ENCODE measurements around the gene GNG7.
"Not testable (repeated sequence)": the region's sequence is repeated elsewhere in the genome, so short reads cannot be mapped to it uniquely, and the experiment has no call there.

GNG7 gene

DNA sequence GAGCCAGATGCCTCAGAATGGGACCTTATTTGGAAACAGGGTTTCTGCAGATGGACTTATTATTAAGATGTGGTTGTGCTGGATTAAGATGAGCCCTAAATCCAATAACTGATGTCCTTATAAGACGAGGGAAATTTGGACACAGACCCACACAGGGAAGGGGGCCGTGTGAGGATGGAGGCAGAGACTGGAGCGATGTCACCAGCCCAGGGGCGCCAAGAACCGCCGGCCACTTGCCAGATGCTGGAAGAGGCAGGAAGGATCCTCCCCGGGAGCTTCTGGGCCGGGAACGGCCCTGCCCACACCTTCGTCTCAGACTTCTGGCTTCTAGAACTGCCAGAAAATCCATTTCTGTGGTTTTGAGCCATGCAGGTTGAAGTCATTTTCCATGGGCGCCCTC lies 26.6 kb downstream of the GNG7 start:
- no peak for DNase-seq (ENCODE audit: low spot score)

DNA sequence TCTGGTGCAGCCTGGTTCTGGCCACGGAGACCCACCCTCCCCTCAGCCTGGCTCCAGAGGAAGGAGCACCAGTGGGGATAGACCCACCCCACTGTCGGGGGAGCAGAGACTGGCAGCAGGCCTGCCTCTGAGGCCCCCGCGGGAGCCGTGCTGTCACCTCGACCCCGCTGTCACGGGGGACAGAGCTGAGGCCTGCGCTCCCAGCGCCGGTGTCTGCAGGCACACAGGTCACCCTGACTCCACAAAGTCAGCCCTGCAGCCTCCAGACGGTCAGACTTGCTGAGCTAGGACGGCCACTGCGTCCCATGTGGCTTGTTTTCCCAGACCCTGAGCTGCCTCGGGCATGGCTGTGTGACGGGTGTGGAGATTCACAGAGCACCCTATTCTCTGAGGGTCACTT lies 32.3 kb downstream of the GNG7 start:
- no peak for DNase-seq (ENCODE audit: low spot score)

DNA sequence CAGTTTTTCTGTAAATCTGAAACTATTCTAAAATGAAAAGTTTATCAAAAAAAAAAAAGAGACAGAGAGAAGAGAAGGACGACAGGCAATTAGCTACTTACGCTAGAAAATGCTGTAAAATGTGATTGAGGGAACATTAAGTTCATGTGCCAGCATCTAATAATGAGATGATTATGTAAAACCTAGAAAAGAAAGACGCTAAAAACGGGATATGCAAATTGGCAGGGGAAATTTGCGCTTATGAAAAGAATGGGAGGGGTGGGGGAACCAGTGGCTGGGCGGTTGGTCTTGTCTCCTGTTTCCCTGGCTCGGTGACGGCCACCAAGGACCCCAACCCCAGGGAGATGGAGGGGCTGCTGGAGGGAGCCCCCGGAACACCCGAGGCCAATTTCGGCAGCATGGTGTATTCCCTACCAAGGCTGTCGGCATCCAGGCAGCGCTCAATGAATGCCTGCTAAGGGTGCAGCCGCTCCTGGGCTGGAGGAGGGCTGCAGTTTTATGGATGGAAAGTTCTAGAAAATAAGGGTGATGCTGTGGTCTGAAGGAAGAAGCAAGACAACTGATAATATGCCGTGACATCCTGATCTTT lies 34.2 kb downstream of the GNG7 start:
- no peak for DNase-seq (ENCODE audit: low spot score)

DNA sequence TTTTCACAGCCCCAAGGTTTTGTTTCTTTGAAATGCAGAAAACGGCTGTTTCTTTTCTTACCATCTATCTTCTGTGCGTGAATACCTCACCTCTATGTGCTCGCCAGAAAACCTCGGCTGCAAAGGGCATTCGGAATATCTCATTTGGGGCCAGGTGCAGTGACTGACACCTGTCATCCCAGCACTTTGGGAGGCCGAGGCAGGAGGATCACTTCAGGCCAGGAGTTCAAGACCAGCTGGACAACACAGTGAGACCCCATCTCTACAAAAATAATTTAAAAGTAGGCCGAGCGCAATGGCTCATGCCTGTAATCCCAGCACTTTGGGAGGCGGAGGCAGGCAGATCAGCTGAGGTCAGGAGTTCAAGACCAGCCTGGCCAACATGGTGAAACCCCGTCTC lies 35.1 kb downstream of the GNG7 start:
- not testable (repeated sequence) for DNase-seq (ENCODE audit: low spot score)

DNA sequence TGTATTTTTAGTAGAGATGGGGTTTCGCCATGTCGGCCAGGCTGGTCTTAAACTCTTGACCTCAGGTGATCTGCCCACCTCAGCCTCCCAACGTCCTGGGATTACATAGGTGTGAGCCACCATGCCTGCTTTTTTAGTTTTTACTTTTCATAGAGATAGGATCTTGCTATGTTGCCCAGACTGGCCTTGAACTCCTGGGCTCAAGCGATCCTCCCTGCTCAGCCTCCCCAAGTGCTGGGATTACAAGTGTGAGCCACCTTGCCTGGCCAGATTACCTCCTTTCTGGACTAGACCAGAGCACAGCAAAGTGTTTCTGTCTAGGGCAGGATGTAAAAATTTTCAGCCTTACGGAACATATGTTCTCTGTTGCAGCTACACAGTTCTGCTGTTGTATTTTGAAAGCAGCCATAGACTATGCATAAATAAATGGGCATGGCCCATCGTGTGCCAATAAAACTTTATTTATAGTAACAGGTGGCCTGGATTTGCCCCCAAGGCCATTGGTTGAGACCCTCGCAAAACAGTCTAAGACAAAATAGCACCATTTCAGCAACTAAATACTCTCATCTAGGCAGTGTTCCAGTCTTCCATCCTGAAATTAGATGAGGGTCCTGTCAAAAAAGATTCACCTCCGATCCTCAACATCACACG lies 36.0 kb downstream of the GNG7 start:
- no peak for DNase-seq (ENCODE audit: low spot score)

DNA sequence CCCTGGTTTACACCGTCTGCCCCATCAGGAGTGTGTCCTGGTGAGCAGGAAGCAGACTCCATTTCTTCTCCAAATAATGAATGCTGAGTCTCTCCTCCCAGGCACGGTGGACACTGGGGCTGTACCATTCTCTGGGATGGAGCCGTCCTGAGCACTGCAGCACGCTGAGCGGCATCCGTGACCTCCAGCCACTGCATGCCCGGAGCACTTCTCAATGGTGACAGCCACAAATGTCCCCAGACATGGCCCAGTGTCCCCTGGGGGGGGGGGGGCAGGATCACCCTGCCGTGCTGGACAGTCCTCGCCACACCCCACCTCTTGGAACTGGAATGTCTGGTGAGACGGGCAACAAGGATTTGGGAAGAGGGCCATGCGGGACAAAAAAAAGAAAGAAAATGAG lies 37.4 kb downstream of the GNG7 start:
- DNase-seq (ENCODE audit: low spot score) = no peak

DNA sequence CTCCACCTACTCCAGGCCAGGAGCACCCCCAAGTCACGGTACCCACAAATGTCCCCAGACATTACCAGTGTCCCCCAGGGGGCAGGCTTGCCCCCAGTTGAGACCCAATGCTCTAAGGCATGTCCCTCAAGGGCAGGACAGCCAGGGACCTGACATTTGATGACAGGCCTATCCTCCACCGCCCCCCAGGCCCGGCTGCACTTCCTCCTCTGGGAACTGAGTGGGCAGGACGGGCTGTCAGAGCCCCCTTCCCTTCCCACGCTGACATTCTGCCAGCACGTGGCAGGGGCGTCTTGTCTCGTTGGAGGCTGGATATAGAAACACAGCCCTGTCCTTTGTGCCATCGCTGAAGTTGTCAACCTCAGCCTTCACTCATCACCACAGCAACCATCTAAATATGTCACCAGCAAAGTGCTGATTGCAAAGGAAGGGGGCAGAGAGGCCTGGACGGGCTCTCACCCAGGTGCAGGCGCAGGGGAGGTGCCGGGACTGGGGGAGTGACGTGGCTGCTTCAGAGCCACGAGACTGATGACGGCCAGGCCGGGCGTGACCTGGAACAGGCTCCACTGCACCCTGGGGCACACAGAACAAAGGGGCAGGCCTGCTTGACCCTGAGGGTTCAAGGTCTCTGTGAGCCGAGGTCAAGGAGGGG lies 38.4 kb downstream of the GNG7 start:
- DNase-seq (ENCODE audit: low spot score) = no peak

DNA sequence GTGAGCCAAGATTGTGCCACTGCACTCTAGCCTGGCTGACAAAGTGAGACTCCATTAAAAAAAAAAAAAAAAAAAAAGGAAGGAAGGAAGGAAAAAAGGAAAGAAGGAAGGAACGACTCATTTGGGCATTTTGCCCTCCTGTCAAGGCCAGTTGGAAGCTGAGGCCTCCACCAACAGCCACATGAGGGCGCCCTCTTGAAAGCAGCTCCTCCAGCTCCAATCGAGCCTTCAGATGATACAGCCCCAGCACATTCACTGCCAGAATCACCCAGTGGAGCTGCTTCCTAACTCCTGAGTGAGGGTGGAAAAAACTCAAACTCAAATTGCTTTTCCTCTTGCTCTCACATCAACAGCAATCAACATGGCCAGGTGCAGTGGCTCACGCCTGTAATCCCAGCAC lies 40.9 kb downstream of the GNG7 start:
- DNase-seq (ENCODE audit: low spot score) = no peak

DNA sequence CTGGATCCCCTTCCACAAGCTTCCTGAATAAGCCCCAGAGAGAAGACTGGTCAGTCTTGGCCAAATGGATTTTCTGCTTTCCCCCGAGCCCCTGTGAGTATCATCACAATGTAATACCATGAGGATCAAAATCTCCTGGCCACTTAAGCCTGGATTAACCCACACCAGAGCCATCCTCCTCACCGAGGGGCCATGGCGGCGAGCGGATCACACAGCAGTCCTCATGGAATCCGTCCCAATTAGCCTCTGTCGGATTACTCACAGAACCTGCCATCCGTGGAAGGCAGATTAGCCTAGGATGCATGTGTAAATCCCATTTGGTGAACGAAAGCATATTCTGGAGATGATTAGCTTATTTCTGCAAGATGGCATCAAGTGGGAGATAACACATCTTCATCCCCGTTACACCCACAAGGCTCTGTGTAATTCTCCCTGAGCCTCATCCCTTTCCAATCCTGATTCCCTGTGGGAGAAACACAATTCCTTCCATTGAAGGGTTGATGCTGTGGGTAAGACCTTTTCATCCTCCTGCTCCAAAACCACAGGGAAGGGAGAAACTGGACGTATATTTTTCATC lies 42.5 kb downstream of the GNG7 start:
- no peak for DNase-seq (ENCODE audit: low spot score)

DNA sequence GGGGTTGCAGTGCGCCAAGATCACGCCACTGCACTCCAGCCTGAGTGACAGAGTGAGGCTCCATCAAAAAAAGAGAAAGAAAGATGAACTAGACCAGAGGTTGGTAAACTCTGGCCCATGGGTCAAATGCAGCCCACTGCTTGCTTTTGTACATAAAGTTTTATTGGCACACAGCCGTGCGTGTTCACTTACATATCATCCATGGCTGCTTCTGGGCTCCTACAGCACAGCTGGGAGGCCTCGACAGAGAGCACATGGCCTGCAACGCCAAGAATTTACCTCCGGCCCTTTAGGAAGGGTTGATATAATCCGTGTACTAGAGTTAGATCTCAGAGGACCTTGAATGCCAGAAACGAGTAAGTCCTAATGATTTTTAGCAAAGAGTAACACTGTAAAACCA lies 46.0 kb downstream of the GNG7 start:
- no peak for DNase-seq (ENCODE audit: low spot score)

DNA sequence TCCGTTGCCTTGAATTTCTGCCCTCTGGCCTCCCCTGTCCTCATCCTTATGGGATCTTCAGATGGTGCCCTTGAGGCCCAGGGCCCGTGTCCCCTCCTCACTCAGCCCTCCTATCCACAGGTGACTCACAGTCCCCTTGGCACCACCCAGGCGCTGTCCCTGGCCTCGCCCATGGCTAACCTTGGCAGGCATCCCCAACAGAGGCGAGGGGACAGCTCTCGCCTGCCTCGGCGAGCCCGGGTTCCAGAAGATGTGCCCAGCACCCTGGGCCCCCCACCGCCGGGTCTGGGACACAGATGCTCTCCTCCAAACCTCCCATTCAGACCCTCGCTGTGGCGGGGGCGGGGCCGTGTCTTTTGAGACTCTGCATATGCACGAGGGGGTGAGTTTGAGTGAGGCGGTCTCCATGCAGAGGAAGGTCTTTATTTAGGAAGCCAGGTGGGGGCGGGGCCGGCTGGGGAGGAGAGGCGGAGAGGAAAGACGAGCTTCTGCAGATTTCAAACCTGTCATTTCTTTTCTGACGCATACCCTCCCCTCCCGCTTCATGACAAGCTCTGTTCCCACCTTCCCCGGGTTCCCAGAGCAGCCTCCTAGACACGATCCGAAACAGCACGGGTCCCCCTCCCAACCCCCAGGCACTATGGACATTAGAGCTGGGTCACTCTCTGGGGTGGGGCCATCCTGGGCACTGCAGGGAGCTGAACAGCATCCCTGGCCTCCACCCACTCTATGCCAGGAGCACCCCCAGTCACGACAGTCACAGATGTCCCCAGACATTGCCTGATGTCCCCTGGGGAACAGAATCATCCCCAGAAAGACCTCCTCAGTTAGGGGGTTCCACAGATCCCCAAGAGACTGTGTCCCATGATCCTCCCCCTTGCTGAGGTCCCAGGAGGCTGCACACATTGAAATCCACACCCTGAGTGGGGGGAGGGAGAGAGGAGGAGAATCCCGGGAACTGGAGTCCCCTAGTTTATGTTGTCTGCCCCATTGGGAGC lies 48.5 kb downstream of the GNG7 start:
- DNase-seq (ENCODE audit: low spot score) = no peak

DNA sequence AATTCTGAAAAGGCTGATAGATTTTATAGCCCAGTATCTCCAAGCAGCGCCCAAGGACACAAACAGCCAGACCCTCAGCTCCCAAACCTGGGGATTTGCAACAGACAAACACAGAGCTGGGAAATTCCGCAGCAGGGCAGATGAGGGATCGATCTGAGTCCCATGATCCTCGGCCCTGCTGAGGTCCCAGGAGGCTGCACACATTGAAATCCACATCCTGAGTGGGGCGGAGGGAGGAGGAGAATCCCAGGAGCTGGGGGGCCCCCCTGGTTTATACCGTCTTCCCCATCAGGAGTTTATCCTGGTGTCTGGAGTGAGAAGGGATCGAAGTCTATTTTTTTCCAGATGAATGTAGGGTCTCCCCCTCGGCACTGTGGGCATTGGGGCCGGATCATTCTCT lies 49.3 kb downstream of the GNG7 start:
- DNase-seq (ENCODE audit: low spot score) = no peak

DNA sequence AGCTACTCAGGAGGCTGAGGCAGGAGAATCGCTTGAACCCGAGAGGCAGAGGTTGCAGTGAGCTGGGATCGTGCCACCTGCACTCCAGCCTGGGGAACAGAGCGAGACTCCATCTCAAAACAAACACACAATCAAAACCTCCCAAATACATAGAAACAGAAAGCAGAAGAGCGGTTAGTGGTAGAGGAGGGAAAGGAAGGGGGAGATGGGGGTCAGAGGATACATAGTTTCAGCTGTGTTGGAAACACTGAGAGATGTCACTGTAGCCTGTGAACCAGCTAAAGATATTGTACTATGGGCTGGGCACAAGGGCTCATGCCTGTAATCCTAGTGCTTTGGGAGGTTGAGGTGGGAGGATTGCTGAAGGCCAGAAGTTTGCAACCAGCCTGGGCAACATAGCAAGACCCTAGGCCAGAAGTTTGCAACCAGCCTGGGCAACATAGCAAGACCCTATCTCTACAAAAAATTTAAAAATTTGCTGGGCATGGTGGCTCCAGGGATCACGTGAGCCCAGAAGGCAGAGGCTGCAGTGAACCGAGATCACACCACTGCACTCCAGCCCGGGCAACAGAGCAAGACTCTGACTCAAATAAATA lies 49.9 kb downstream of the GNG7 start:
- DNase-seq (ENCODE audit: low spot score) = no peak

DNA sequence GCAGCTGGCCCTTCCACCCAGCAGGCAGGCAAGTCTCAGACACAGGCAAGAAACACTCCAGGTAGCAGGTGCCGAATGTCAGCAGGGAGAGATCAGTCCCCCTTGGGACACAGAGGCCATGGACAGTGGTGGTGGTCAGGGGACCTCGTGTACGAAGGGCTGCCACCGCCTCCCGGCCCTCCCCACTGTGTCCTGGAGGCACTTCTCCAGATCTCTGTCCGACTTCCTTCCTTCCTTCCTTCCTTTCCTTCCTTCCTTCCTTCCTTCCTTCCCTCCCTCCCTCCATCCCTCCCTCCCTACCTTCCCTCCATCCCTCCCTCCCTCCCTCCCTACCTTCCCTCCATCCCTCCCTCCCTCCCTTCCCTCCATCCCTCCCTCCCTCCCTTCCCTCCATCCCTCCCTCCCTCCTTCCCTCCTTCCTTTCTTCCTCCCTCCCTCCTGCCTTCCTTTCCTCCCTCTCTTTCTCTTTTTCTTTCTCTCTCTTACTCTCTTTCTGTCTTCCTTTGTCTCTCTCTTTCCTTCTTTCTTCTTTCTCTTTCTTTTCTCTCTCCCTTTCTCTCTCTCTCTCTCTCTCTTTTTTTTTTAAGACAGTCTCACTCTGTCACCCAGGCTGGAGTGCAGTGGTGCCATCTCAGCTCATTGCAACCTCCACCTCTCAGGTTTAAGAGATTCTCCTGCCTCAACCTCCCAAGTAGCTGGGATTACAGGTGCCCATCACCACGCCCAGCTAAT lies 51.3 kb downstream of the GNG7 start:
- DNase-seq (ENCODE audit: low spot score) = not testable (repeated sequence)

DNA sequence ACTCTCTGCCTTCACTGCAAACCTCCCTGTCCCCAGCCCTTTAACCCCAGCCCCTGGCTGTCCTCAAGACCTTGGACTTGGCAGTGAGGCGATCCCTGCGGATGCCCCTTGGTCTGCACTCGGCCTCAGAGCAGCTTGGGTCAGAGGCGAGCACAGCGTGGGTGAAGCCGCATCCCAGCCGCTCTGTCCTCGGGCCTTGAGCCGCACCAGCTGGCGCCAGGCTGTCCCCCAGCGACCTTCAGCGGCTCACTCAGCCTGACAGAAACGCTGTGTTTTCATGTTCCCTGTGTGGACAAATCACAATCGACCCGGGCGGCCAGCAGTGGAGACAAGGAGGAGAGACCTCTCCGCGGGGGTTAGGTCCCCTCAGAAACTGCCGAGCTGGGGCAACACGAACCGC lies 52.0 kb downstream of the GNG7 start:
- DNase-seq (ENCODE audit: low spot score) = no peak

DNA sequence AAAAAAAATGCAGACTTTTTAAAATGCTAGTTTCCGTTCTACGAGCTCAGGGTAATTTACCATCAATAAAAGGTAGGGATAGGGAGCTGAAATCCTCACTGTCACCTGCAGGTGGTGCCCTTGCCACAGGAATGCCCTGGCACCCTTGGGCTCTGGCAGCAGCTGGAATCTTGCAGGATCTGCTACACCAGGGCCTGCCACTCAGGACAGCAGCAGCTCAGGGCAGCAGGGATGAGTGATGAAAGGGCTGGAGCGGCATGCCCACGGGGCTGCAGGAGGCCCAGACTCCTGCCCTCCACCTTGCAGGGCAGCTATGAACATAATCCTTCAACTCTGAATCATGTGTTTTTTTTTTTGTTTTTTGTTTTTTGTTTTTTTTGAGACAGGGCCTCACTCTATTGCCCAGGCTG lies 54.0 kb downstream of the GNG7 start:
- DNase-seq (ENCODE audit: low spot score) = peak; percentile 93

DNA sequence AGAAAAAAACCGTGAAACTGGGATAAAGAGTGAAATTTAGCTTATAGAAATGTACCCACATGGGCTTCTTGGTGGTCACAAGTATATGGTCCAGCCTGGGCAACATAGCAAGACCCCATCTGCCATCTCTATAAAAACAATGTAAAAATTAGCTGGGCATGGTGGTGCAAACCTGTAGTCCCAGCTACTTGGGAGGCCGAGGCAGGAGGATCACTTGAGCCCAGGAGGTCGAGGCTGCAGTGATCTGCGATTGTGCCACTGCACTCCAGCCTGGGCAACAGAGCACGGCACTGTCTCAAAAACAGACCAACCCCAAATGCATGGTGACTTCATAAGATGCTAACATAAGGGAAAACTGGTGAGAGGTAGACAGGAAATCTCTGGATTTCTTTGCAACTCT lies 54.4 kb downstream of the GNG7 start:
- no peak for DNase-seq (ENCODE audit: low spot score)

DNA sequence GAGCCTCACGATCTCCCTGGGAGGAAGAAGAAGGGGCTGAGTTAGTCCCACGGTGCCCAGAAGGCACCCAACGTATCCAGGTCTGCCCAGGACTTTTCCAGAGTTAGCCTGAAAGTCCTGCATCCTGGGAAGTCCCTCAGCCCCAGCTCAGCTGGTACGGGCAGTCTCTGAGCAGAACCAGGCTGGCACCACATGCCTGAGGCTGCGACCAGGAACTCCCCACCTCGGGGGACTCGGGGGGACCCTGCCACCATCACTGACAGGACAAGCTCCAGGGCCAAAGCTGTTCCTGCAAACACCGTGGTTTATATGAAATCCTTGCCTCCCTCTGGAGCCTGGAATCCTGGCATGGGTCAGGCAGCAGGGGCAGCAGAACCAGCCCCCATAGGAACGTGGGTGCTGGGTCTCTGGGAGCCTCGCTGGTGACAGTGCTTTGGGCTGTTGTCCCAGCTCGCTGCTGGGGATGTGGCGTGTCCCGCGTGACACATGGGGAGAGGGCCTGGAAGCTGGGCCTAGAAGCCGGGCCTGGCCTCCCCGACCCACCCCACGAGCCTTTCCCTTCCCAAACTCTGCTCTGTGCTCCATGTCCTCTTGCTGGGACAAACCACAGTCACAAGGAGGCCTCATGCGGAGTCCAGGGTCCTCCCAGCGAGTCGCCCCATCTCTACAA lies 55.5 kb downstream of the GNG7 start:
- DNase-seq (ENCODE audit: low spot score) = no peak

DNA sequence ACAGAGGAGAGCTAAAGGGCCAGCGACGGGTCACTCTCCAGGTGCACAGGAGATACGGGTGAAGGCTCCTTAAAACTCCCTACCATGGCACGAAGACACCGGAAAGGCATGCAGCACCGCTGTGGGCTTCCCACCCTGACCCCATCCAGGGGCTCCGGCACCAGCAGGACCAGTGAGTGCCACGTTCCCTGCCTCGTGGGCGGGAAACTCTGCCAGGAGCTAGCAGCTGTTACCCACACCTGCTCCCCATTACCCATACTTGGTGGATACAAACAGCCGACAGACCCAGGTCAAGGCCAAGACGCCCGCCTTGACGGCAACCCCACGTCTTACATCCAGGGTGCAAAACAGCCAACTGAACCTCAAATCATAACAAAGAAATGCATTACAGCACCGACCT lies 56.7 kb downstream of the GNG7 start:
- no peak for DNase-seq (ENCODE audit: low spot score)

DNA sequence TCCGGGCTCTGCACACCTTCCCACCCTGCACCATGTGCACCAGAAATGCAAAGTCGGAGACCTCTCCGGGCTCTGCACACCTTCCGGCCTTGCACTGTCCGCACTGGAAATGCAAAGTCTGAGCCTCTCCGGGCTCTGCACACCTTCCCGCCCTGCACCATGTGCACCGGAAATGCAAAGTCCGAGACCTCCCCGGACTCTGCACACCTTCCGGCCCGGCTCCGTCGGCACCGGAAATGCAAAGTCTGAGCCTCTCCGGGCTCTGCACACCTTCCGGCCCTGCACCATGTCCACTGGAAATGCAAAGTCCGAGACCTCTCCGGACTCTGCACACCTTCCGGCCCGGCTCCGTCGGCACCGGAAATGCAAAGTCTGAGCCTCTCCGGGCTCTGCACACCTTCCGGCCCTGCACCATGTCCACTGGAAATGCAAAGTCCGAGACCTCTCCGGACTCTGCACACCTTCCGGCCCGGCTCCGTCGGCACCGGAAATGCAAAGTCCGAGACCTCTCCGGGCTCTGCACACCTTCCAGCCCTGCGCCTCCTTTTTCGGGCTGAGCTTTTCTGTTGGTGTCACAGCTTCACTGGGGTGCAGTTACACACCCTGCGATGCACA lies 59.3 kb downstream of the GNG7 start:
- DNase-seq (ENCODE audit: low spot score) = not testable (repeated sequence)
